Measurements from ENCODE around the gene TNFSF18.

DNA sequence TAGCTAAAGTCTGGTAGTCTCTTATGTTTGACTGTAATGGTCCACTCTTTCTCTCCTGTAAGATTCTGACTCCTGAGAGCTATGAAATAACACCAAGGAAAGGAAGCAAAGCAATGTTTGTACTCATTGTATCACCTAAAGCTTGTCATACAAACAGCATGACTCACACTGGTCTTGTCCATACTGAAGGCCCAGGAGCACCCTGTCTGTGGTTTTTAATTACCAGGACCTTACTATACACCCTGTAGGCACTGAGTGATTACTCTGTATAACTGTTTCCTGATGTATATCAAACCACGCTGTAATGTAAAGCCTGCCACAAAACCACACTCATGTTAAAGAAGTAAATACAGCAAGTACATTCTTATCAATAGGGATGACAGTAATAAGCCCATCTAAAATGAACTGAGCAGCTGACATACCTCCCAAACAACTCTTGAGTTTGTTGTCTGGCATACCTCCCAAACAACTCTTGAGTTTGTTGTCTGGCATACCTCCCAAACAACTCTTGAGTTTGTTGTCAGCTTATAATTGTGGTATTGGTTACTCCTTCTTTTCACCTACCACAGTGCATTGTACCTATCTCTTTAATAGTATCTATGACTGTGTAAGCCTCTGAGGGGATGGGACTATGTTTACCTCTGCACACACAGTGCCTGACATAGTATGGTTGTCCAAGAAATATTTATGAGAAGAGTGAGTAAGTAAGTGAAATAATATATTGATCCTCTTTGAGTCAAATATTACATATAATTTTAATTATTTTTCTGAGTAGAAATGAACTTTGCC lies 11.6 kb upstream of the TNFSF18 start:
- TF ChIP-seq MYNN (tag by site-specific recombination; IDR thresholded peaks at IDR 0.05; ENCODE audit: borderline replicate concordance) = no peak
- TF ChIP-seq ZNF629 (tag by site-specific recombination; IDR thresholded peaks at IDR 0.05) = no peak
- no peak for TF ChIP-seq ZNF133 (tag by site-specific recombination; IDR thresholded peaks at IDR 0.05)
- TF ChIP-seq ZNF777 (tag by site-specific recombination; IDR thresholded peaks at IDR 0.05; ENCODE audit: borderline replicate concordance) = no peak
- no peak for TF ChIP-seq ZNF121 (tag by site-specific recombination; IDR thresholded peaks at IDR 0.05)
- TF ChIP-seq ZFHX2 (tag by site-specific recombination; conservative IDR thresholded peaks at IDR 0.05) = no peak
- TF ChIP-seq ZBTB21 (tag by site-specific recombination; IDR thresholded peaks at IDR 0.05) = no peak
- TF ChIP-seq, protein P1, sequence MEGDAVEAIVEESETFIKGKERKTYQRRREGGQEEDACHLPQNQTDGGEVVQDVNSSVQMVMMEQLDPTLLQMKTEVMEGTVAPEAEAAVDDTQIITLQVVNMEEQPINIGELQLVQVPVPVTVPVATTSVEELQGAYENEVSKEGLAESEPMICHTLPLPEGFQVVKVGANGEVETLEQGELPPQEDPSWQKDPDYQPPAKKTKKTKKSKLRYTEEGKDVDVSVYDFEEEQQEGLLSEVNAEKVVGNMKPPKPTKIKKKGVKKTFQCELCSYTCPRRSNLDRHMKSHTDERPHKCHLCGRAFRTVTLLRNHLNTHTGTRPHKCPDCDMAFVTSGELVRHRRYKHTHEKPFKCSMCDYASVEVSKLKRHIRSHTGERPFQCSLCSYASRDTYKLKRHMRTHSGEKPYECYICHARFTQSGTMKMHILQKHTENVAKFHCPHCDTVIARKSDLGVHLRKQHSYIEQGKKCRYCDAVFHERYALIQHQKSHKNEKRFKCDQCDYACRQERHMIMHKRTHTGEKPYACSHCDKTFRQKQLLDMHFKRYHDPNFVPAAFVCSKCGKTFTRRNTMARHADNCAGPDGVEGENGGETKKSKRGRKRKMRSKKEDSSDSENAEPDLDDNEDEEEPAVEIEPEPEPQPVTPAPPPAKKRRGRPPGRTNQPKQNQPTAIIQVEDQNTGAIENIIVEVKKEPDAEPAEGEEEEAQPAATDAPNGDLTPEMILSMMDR (tag by site-specific recombination; IDR thresholded peaks at IDR 0.05) = no peak
- no peak for TF ChIP-seq RBAK (tag by site-specific recombination; IDR thresholded peaks at IDR 0.05)

Data from HEK293 (cell line).